ENCODE results near the gene TIMP2.

DNA sequence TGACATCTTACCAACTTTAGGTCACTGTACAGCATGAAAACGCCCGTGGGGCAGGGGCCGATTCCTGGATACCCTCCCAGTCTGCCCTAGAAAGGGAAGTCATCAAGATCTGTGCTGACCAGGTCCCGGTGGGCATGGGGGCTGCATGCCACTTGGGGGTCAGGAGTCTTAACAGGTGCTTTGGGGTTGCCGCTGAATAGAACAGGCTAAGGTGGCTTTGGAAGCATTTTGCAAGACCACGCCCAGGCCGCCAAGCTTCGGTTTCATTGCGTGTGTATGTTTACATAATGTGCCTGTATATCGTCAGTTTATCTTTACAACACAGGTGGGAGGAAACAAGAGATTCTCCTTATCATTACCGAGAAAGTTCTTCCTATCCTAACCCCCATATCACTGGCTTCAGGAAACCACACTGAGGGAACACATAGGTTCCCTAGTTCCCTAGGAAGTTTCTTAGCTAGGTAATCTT, 71.2 kb downstream of the TIMP2 start:
- TF ChIP-seq YY1 (IDR thresholded peaks at IDR 0.05; ENCODE audit: insufficient read depth, insufficient read length) (no peak), ZNF274 (IDR thresholded peaks at IDR 0.05; ENCODE audit: low read depth, low read length) (no peak), SUZ12 (IDR thresholded peaks at IDR 0.05; ENCODE audit: extremely low read depth, insufficient read depth, insufficient read length) (no peak)

All from NT2/D1 (cell line).